NCI-H2227 treated with DMSO at 0.1 percent for 48 hours (cell line): ENCODE measurements around the gene CD99L2.
"Not testable (repeated sequence)": the region's sequence is repeated elsewhere in the genome, so short reads cannot be mapped to it uniquely, and the experiment has no call there.

Experiments
- DNase-seq: peaks from one replicate; lab custom pipeline; 2025; lab: John Stamatoyannopoulos, UW

The CD99L2 gene

GRCh38 chrX:150854856-150855255, 43.6 kb downstream of the CD99L2 start:
- no peak for DNase-seq

GRCh38 chrX:150849996-150850720, 48.3 kb downstream of the CD99L2 start:
- DNase-seq: no peak

GRCh38 chrX:150849486-150849885, 49.0 kb downstream of the CD99L2 start:
- DNase-seq: no peak

GRCh38 chrX:150848914-150849365, 49.5 kb downstream of the CD99L2 start:
- no peak for DNase-seq

GRCh38 chrX:150847088-150847487, 51.4 kb downstream of the CD99L2 start:
- DNase-seq: no peak

- DNase-seq: no peak
Observed at GRCh38 chrX:150846130-150846529, 52.3 kb downstream of the CD99L2 start.

GRCh38 chrX:150845091-150845490, 53.4 kb downstream of the CD99L2 start:
- DNase-seq: no peak

GRCh38 chrX:150844016-150844415, 54.5 kb downstream of the CD99L2 start:
- DNase-seq: no peak

- no peak for DNase-seq
Observed at GRCh38 chrX:150842198-150842685, 56.2 kb downstream of the CD99L2 start.

GRCh38 chrX:150841456-150842197, 56.8 kb downstream of the CD99L2 start:
- no peak for DNase-seq

GRCh38 chrX:150837845-150838244, 60.6 kb downstream of the CD99L2 start:
- DNase-seq: no peak

- DNase-seq: no peak
Observed at GRCh38 chrX:150834695-150835094, 63.8 kb downstream of the CD99L2 start.

GRCh38 chrX:150833454-150834056, 64.9 kb downstream of the CD99L2 start:
- DNase-seq: no peak

- no peak for DNase-seq
Observed at GRCh38 chrX:150831863-150832262, 66.6 kb downstream of the CD99L2 start.

- DNase-seq: no peak
Observed at GRCh38 chrX:150828785-150829184, 69.7 kb downstream of the CD99L2 start.

- DNase-seq: not testable (repeated sequence)
Observed at GRCh38 chrX:150824352-150824751, 74.1 kb downstream of the CD99L2 start.

GRCh38 chrX:150823826-150824225, 74.6 kb downstream of the CD99L2 start:
- not testable (repeated sequence) for DNase-seq

GRCh38 chrX:150821971-150822370, 76.5 kb downstream of the CD99L2 start:
- no peak for DNase-seq

- DNase-seq: no peak
Observed at GRCh38 chrX:150813922-150814321, 84.5 kb downstream of the CD99L2 start.

- no peak for DNase-seq
Observed at GRCh38 chrX:150806827-150807226, 91.6 kb downstream of the CD99L2 start.

- DNase-seq: no peak
Observed at GRCh38 chrX:150805736-150806135, 92.7 kb downstream of the CD99L2 start.

GRCh38 chrX:150792949-150793527, 105.4 kb downstream of the CD99L2 start:
- no peak for DNase-seq
